ENCODE measurements around the gene HOXA1. TPM values are rescaled to one million over a fixed set of nuclear protein-coding genes. Genes with fewer than 3 reads are reported as not detected.

The HOXA1 gene
- total and polyA plus RNA-seq, 2 of the 8 experiments (the other 6 are each of a cell fraction or from before 2014, with no cell fraction given), result not detected

GRCh38 chr7:27121684-27122076 lies 25.9 kb upstream of the HOXA1 start (continued):
- TF ChIP-seq CHD7 (IDR thresholded peaks at IDR 0.05; ENCODE audit: insufficient replicate concordance, low read length) (no peak), CBX8 (IDR thresholded peaks at IDR 0.05; ENCODE audit: borderline replicate concordance, low read depth, low read length) (peak; percentile 53; the same call in 1 of the 2 replicates), JUND (IDR thresholded peaks at IDR 0.05; ENCODE audit: low read length) (no peak), CREB1 (IDR thresholded peaks at IDR 0.05) (no peak)
